GM18507 (cell line): ENCODE data around the gene TXNRD2.

ENCODE experiments used
- DNase-seq: peaks from one replicate; pipeline ENCODE4 v3.0.0; 2011; ENCODE audit warnings: low read depth; ENCODE audit not compliant: insufficient read length; ENCODE audit errors: extremely low spot score
- FAIRE-seq: peaks from 2 replicates; lab custom pipeline; 2011; peaks lifted over from hg19 to GRCh38; lab: Jason Lieb, UNC

TXNRD2 gene

DNA sequence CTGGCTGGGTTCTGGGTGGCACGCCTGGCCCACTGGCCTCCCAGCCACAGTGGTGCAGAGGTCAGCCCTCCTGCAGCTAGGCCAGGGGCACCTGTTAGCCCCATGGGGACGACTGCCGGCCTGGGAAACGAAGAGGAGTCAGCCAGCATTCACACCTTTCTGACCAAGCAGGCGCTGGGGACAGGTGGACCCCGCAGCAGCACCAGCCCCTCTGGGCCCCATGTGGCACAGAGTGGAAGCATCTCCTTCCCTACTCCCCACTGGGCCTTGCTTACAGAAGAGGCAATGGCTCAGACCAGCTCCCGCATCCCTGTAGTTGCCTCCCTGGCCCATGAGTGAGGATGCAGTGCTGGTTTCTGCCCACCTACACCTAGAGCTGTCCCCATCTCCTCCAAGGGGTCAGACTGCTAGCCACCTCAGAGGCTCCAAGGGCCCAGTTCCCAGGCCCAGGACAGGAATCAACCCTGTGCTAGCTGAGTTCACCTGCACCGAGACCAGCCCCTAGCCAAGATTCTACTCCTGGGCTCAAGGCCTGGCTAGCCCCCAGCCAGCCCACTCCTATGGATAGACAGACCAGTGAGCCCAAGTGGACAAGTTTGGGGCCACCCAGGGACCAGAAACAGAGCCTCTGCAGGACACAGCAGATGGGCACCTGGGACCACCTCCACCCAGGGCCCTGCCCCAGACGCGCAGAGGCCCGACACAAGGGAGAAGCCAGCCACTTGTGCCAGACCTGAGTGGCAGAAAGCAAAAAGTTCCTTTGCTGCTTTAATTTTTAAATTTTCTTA lies 27.7 kb upstream of the TXNRD2 start:
- FAIRE-seq: no peak

DNA sequence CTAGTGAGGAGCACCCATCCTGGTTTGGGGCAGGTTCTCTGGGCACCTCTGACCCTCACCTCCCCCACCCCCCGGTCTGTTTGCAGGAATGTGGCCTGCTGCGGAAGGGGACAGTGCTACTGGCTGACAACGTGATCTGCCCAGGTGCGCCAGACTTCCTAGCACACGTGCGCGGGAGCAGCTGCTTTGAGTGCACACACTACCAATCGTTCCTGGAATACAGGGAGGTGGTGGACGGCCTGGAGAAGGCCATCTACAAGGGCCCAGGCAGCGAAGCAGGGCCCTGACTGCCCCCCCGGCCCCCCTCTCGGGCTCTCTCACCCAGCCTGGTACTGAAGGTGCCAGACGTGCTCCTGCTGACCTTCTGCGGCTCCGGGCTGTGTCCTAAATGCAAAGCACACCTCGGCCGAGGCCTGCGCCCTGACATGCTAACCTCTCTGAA lies 26.9 kb upstream of the TXNRD2 start:
- FAIRE-seq (no peak), DNase-seq (no peak)

More for the DNA sequence above, 27.7 kb upstream of the TXNRD2 start:
- DNase-seq: no peak

DNA sequence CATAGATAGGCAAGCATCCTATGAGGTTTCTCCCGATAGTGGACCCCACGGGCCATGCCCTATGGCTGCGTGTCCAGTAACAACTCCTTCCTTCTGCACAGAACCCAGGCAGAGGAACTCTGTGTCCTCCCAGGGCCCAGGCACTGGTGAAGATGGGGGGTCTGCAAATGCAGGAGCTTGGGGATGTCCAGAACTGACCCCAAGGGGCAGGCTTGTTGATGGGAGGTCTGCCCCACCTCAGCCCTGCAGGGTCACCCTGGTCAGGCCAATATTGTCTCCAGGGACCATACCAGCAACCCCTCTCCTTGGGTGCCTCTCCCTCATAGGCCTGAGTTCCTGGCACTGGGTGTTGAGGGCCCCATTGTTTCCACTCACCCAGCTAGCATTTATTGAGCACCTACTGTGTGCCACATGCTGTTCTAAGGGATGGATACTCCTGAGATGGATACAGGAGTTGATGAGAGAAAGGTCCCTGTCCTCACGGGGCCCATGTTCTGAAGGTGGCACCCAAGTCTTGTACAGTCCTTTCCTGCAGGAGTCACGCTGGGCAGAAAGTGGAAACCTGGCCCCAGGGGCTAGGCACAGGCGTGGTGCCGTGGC lies 26.3 kb upstream of the TXNRD2 start:
- DNase-seq: no peak
- FAIRE-seq: no peak

DNA sequence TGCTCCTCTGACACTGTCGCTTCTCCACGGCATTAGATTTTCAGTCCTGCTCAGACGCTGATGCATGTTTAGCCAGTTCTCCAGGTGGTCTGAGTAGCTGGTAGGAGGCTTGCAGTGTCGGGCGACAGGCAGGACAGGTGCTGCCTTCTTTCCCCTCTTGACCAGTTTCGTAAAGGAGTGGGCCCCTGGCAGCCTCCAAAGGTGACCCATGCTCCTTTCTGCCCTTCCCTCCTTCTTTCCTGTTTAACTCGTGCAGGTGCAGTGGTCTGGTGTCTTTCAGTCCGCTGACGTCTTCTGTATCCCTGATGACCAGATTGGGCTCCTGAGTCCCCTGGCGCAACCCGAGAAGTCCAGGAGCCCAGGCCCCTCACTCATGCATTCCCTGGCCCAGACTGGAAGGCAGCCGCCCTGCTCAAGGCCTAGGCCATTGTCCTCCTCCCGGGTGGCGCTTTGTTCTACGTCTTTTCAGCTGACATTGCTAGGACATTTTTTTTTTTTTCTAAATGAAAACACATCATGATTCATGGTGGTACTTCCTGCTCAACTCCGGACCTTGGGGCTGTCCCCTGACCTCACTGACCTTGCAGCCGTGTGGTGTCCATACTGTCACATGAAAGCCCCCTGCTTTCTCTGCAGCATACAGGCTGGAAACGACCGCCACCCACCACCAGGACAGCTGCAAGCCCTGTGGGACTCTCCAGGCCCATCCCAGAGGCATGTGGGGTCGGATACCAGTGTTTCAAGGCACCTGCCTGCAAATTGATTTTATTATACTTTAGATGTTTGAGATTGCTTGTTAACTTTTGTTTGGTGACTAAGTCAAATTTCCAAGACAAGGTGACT lies 25.5 kb upstream of the TXNRD2 start:
- FAIRE-seq (no peak), DNase-seq (no peak)

DNA sequence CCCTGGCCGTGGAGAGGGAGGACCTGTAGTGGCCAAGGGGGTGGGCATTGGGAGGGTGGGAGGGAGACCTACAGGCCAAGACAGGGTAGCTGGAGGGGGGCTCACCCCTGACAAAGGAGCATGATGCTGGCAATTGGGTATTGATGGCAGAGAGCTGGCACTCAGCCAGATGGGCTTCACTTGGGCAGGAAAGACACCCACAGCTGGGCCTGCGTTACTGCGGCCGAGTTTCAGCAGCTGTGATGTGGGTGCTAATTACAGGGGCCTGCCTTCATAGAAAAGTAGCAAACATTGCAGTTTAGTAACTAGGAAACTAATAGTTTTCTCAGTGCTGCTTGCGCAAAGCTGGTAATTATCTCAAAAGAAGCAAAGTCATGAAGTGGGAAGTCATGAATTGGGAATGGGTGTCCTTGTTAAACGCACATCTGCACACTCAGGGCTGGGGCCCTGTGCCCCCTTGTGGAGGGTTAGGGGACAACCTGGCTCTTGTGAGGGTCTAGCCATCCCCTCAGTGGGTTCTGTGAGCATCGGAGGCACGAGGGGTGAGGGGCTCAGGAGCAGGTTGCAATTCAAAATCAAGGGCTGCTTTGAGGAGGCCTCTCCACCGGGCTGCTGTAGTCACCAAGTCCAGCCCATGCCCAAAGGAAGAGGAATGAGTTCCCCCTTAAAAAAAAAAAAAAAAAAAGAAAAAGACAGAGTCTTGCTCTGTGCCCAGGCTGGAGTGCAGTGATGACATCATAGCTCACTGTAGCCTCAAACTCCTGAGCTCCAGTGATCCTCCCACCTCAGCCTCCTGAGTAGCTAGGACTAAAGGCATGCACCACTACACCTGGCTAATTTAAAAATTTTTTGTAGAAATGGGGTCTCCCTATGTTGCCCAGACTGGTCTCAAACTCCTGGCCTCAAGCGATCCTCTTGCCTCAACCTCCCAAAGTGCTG lies 24.4 kb upstream of the TXNRD2 start:
- FAIRE-seq (no peak), DNase-seq (no peak)

DNA sequence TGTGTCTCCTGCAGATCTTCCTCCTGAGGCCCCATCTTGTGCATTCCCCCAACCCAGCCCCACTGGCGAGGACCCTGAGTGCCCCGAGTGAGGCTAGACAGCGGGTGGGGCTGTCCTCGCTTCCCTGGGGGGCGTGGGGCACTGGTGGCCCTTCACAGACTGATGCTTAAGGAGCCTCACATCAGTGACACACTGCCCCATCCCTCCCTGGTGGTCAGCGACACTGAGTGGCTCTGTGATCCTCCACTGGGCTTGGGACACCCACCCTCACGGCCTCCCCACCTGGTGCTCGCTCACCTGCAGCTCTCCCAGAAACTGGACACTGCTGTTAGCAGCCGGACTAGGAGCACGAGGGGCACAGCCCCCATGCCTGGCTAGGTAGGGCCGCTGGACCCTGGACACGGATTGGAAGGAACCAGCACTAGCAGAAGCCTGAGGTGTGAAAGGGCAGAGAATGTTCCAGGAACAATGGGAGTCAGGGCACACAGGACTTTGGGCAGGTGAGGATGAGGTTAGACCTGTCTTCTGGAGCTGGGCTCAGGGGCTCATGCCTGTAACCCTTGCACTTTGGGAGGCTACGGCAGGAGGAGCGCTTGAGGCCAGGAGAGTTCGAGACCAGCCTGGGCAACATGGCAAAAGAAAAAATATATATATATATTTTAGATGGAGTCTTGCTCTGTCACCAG lies 23.2 kb upstream of the TXNRD2 start:
- DNase-seq: no peak
- no peak for FAIRE-seq

DNA sequence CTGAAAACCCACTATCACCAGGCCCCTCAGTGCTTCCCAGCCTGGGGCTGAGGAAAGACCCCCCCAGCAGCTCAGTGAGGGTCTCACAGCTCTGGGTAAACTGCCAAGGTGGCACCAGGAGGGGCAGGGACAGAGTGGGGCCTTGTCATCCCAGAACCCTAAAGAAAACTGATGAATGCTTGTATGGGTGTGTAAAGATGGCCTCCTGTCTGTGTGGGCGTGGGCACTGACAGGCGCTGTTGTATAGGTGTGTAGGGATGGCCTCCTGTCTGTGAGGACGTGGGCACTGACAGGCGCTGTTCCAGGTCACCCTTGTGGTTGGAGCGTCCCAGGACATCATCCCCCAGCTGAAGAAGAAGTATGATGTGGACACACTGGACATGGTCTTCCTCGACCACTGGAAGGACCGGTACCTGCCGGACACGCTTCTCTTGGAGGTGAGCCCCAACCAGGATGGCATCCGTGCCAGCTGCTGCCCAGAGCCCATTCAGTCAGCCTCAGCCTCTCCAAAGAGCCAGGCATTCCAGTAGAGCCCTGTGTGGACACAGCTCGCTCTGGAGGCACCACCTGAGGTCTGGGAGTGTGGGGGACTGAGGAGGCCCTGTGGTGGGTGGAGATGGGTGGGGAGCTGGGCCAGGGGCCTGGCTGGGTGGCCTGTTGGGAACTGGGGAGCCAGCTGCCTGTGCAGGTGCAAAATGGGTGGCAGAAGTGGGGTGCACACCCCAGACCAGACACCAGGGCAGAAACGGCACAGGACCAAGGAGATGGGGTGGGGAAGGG lies 22.4 kb upstream of the TXNRD2 start:
- no peak for DNase-seq
- no peak for FAIRE-seq

DNA sequence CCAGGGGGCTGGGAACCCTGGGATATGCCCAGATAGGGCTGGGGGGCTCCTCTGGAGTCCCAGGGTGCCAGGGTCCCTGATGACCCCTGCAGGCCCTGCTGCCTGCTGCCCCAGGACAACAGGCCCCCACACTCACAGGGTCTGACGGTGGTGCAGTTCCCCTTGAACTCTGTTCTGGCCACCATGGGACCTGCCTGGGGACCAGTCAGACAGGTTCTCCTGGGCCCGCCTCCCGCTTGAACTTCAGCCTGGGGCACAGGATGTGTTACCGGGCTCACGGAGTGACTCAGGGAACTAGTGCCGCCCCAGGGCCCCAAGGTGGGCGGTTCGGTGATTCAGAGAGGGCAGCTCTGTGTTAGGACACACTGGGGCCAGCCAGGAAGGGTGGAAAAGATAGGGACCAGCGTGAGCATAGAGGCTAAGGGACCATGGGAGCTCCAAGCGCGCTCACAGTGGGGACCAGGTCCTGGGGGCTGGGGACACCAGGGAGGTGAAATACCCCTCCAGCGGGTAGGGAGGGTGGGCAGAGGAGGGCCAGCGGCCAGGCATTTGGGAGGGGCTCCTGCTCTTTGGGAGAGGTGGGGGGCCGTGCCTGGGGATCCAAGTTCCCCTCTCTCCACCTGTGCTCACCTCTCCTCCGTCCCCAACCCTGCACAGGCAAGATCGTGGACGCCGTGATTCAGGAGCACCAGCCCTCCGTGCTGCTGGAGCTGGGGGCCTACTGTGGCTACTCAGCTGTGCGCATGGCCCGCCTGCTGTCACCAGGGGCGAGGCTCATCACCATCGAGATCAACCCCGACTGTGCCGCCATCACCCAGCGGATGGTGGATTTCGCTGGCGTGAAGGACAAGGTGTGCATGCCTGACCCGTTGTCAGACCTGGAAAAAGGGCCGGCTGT lies 21.5 kb upstream of the TXNRD2 start:
- DNase-seq (no peak), FAIRE-seq (no peak)

DNA sequence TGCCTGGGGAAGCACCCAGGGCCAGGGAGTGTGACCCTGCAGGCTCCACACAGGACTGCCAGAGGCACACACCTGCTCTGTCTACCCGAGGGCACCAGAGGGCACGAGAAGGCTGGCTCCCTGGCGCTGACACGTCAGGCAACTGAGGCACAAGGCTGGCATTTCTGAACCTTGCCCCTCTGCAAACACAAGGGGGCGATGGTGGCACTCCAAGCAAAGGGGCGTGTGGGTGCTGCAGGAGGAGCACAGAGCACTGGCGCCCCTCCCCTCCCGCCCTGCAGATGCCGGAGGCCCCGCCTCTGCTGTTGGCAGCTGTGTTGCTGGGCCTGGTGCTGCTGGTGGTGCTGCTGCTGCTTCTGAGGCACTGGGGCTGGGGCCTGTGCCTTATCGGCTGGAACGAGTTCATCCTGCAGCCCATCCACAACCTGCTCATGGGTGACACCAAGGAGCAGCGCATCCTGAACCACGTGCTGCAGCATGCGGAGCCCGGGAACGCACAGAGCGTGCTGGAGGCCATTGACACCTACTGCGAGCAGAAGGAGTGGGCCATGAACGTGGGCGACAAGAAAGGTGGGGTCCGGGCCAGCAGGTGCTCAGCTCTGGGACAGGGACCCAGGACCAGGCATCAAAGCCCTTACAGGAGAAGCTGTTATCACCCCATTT lies 20.8 kb upstream of the TXNRD2 start:
- FAIRE-seq: no peak

DNA sequence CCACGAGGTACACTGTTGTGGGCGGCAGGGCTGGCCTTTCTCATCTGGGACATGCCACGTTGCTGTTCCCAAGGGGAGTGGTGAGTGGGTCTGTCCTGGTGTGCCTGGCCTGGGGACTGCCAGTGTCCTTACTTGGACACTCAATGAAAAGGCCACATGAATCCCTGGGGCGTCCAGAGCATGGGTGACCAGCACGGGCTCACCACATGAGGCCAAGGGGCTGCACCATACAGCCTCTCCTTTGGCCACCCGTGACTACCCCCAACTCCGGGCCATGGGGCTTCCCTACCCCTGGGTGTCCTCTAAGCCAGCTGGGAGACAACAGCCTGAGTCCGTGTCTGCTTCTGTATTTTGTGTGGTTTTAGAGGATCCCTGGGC lies 20.2 kb upstream of the TXNRD2 start:
- FAIRE-seq: no peak
- DNase-seq: no peak

More for the DNA sequence above, 20.8 kb upstream of the TXNRD2 start:
- DNase-seq: no peak

DNA sequence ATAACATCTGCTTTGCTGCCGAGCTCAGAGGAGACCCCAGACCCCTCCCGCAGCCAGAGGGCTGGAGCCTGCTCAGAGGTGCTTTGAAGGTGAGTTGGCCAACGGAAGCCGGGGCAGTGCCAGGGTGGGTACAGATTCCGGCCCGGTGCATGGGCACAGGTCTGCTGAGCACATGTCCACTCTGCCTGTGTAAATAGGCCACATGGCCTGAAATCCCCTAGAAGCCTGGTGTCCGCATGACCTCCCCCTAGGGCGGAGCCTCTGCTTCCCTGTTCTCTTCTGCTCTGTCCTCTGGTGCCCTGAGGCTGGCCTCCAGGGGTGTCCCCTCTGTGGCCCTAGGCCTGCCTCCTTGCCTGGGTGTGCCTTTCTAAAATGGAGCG lies 19.6 kb upstream of the TXNRD2 start:
- FAIRE-seq: no peak
- no peak for DNase-seq

DNA sequence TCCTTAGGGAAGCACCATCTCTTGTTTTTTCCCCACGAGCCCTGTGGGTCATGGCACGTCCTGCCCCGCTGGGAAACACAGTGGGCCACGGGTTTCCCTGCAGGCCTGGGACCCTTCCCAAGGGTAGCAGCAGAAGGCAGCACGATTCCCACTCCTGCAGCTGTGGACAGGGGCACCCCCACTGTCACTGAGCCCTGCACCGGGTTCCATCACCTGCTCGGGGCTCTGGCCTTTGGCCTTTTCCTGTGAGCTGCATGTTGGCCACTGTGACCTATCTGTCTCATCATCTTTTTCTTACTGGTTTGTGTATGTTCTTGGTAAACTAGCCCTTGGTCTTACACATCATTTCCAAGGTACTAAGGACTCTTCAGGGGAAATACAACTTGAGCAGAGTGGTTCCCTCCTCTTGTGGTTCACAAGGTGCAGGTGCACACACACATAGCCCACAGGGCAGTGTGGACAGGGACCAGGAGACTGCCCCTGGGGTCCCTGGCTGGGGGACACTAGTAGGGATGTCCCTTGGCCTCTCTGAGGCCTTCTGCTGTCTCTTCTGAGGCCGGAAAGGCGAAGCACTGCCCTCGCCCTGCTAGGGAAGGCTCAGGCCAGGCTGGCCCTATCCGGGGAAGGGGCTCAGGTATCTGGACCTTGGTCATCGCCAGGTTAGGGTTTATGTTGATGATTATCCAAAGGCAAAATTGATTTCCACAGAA lies 19.0 kb upstream of the TXNRD2 start:
- no peak for DNase-seq
- no peak for FAIRE-seq

DNA sequence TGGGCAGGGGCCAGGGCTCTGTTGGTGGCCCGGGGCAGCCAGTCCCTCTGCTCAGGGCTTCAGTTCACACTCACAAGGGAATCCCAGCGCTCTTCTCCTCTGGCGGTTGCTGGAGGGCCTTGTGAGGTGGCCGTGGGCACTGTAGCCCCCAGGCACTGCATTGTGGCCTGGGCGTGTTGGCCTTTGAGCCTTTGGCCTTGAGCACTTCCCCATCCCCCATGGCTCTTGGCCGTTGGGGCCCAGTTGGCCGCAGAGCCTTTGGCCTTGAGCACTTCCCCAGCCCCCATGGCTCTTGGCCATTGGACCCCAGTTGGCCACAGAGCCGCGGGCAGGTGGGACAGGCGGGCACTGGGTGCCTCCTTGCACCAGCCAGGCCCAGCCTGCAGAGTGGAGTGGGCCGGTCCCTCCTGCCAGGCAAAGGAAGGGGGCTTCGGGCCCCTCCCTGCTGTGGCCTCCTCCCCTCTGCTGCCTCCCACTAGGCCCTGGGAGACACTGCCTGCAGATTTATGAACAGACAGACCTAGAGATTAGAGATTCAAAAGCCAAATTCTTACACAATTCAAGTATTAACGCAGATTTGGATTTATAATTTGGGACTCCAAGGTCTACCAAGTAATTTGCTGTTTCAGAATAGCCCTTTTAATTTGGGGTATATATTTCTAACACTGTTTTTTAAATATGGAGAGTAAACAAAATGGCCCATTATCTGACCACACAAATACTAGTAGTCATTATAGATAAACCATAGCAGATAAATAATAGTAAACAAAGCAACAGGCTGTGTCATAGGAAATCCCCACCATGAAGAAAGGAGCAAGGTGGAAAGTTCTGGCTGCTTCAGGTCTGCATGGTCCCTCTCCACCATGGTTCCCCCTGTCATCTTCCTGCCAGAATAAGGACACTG lies 18.2 kb upstream of the TXNRD2 start:
- no peak for DNase-seq
- FAIRE-seq: no peak

DNA sequence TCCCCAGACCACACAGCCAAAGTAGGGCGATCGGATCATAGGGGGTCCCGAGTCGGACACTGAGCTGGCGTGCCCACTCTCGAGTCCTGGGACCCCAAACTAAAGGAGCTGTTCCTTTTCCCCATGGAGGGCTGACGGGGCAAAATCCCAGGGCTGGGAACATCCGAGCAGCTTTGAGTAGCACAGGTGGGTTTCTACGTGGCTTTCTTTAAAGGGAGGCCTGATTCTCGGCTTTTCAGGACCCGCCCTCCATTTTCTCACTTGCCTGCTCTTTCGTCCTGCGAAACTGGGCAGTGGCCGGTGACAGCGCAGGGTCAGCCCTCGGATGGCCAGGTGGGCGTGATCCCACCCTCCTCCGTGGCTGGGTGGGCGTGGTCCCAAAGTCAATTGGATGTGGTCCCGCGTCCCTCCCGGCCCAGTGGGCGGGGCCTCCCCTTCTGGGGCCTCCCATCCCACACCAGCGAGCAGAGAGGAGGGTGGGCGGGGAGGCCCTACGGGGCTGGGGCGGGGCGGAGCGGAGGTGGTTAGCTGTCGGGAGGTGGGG lies 17.5 kb upstream of the TXNRD2 start:
- FAIRE-seq (no peak), DNase-seq (no peak)
